ENCODE measurements around the gene PARK7.

PARK7 gene

DNA sequence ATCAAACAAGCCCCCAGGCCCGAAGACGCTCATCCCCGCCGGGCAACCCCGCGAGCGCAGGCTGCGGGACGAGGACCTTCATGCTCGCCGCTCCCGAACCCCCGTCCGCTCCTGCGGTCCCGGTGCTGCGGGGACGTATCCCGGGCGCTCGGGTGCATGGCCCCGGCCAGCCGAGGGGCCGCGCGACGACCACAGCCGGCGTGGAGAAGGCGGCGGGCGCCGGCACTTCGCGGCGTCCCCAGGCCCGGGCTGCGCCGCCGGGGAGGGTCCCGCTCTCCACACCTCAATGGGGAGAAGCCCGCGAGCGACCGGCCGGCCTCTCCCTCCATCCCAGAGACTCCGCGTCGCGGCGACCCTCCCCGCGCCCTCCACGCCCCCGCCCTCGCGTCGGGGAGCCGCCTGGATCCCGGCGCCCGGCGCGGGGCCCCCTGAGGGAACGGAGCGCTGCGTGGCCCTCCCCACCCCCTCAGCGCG is 64.2 kb downstream of the PARK7 start:
- peak overlapping the region; percentile 92 for H3K4me3 ChIP-seq (ENCODE audit: low read depth, low read length)
- no peak for DNase-seq (ENCODE audit: low read depth, low spot score)
- no peak for TF ChIP-seq CTCF (IDR thresholded peaks at IDR 0.05; ENCODE audit: low read depth, low read length)
- in situ Hi-C loops (cut with HindIII; ENCODE audit: low sequenced_read_pairs), result no loop called here

DNA sequence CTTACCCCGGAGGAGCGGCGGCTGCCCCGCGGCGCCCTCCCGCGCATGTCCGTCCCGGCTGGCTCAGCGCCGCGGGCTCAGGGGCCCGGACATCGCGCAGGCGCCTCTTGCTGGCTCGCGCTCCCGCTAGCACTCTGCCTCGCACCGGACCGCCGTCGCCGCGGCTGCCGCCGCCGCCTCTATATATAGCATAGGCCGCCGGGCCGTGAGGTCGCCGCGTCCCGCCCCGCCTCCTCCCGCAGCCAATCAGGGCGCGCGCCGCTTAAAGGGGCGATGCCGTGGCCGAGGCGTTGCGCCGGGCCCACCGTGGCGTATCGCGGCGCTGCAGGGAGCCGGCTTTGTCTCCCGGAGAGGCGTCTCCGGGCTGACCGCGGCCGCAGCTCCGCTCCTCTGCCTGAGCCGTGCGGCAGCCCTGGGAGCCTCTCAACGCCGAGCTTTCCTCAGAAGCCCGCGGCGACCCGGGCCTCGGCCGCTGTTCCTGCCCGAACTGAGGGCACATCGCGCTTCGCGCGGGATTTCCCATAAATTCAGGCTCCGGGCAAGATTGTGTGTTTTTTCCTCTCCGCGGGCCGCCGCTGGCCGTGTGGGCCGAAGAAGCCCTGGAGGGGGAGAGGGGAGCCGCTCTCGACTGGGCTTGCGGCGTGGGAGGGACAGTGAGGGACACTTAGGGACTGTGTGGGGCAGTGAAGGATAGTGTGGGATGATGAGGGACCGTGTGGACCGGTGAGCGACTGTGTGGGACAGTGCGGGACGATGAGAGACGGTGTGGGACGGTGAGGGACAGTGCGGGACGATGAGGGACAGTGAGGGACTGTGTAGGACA is 64.9 kb downstream of the PARK7 start, which contains the start of gene ERRFI1:
TSS of gene ERRFI1 (minus strand) at position 157 of the 823 bp plus-strand sequence. CDS start 10,690 bp downstream, outside the sequence.
- in situ Hi-C loops (cut with HindIII; ENCODE audit: low sequenced_read_pairs), result no loop called here
- DNase-seq (ENCODE audit: low read depth, low spot score), result peak; percentile 98
- no peak for TF ChIP-seq CTCF (IDR thresholded peaks at IDR 0.05; ENCODE audit: low read depth, low read length)
- peak within 1 kb of the TSS; percentile 92 for H3K4me3 ChIP-seq (ENCODE audit: low read depth, low read length)

DNA sequence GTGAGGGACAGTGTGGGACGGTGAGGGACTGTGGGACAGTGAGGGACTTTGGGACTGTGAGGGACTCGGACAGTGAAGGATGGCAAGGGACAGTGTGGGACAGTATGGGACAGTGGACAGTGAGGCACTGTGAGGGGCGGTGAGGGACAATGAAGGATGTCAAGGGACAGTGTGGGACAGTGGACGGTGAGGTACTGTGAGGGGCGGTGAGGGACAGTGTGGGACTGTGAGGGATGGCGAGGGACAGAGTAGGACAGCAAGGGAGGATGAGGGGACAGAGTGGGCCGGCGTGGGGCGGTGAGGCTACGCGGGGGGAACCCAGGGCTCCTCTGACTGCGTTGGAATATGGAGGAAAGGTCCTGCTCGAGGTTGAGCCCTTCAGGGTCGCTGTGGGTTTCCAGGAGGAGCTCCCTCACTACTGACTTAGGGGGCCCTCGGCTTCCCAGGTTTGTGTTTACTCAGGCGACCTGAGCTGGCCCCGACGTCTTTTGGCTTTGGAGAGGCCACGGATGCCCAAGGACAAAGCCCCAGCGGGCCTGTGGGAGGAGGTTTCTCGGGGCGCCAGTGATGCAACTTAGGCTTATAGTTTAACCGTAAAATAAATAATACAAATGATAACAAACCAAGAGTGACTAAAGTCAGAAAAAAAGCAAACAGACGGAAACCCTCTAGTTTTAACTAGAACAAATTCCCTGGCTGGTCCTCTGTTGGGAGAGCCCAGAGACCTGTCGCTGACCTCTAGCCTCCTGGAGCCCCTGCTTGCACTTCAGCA is 65.7 kb downstream of the PARK7 start:
- TF ChIP-seq CTCF (IDR thresholded peaks at IDR 0.05; ENCODE audit: low read depth, low read length), result no peak
- peak overlapping the region; percentile 66 for H3K4me3 ChIP-seq (ENCODE audit: low read depth, low read length)
- peak; percentile 67 for DNase-seq (ENCODE audit: low read depth, low spot score)
- in situ Hi-C loops (cut with HindIII; ENCODE audit: low sequenced_read_pairs), result no loop called here

DNA sequence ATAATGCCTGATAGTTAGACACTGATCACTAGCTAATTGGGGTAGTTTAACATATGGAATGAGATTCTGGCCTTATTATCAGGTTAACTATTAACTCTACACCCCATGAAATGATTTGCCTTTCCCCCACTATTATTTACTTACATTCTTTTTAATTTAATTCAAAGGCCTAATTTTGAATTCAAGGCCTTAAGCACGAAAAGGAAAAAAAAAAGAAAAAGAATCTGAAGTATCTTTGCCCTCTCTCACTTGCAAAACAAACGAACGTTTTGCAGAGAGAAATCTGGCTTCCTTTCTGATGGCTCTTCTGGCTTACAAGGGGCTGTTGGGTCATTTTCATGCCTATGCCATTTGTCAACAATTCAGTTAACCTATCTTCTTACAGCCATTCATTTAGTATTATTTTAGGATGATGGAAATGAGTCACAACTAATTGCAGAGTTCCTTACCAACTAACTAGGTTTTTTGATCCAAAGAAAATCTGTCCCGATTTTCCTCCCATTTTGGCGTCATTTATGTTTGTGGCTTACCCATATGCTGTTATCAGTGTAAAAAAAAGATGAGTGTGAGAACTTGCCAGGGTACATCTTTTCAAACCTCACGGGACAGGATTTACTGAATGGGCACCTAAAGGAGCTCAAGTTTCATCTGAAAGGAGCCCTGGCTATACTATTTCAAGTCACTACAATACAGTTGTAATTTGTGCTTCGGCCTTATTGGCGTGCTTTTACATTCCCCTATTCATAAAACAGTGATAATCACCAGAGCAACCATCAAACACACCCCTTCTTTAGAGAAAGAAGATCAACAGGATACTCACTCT is 66.4 kb downstream of the PARK7 start:
- in situ Hi-C loops (cut with HindIII; ENCODE audit: low sequenced_read_pairs), result no loop called here
- peak overlapping the region; percentile 66 for H3K4me3 ChIP-seq (ENCODE audit: low read depth, low read length)
- peak; percentile 77 for DNase-seq (ENCODE audit: low read depth, low spot score)
- TF ChIP-seq CTCF (IDR thresholded peaks at IDR 0.05; ENCODE audit: low read depth, low read length), result no peak

DNA sequence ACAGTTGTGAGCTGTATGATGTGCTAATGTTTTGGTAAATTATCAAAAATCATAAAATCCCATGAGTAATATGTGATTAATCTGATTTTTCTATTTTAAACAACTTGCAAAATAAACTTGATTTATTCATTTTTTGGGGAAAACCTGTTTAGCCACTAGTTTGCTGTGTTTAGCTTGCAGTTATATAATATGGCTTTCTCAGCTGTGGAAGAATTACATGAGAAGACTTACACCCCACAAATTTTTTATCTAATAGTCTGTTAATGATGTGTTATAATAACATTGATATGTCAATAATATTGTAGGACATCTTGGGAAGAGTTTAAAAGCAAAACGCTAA is 67.0 kb downstream of the PARK7 start:
- in situ Hi-C loops (cut with HindIII; ENCODE audit: low sequenced_read_pairs), result no loop called here
- no peak for DNase-seq (ENCODE audit: low read depth, low spot score)
- TF ChIP-seq CTCF (IDR thresholded peaks at IDR 0.05; ENCODE audit: low read depth, low read length), result no peak
- no peak overlapping the region for H3K4me3 ChIP-seq (ENCODE audit: low read depth, low read length)

DNA sequence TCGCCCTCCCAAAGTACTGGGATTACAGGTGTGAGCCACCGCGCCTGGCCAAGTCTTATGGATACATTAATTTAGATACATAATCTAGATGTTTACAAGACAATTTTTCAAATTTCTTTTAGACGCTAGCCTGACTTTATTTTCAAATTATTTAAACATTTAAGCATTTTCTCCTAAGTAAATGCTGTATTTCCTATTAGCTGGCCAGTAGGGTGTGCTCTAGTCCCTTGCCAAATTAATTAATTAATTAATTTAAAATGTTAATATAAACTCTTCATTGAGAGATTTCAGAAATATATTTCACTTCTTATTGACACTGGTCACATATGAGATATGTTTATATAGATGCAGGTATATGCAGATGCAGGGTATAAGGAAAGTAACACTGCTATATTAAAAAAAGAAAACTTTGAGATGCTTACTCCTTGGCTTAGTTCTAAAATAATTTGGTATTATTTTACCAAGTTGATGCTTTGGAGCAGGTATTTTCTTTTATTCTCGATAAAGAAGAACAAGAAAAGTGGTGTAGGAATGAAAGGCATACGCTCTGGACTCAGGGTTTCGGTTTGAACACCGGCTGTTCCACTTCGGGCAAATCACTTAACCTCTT is 69.8 kb downstream of the PARK7 start:
- peak; percentile 79 for DNase-seq (ENCODE audit: low read depth, low spot score)
- H3K4me3 ChIP-seq (ENCODE audit: low read depth, low read length), result no peak overlapping the region
- peak; percentile 60 for TF ChIP-seq CTCF (IDR thresholded peaks at IDR 0.05; ENCODE audit: low read depth, low read length)
- in situ Hi-C loops (cut with HindIII; ENCODE audit: low sequenced_read_pairs), result no loop called here
